ENCODE measurements around the gene TRIM47. TPM values are rescaled to one million over a fixed set of nuclear protein-coding genes. Genes with fewer than 3 reads are reported as not detected.
A peak's percentile ranks its signal among the peaks of the same experiment; 100 is the strongest.

Gene TRIM47
- total and polyA plus RNA-seq, 2 of the 13 experiments (the other 11 are each of a cell fraction or from before 2014, with no cell fraction given) = 33.5 to 82.0 TPM

DNA sequence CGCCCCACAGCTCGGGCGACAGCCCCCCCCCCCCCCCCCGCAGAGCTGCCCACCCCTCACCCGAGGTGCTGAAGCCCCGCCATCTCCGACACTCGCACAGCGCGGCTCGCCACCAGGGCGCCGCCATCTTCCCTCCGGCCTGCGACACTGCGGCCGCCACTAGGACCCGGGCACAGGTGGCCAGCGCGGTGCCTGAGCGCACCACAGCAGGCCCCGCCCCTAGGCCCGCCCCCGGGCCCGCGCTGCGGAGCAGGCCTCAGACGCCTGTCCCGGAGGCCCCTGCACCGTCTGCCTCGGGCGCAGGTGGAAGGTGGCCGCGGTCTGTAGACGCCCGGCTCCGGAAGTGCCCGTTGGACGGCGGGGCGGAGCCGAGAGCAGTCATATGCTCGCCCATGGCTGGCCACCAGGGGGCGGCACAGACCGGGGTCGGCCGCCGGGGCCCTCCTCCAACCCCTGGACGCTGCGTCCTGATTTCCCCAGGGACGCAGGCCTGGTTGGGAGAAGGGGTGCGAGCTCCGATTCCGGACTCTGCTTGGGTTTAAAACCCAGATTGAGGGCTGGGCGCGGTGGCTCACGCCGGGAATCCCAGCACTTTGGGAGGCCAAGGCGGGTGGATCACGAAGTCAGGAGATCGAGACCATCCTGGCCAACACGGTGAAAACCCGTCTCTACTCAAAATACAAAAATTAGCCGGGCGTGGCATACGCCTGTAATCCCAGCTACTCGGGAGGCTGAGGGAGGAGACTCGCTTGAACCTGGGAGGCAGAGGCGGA is 26.6 kb upstream of the TRIM47 start, which contains the start of gene MRPL38 (continued):
- TF ChIP-seq, protein P1, sequence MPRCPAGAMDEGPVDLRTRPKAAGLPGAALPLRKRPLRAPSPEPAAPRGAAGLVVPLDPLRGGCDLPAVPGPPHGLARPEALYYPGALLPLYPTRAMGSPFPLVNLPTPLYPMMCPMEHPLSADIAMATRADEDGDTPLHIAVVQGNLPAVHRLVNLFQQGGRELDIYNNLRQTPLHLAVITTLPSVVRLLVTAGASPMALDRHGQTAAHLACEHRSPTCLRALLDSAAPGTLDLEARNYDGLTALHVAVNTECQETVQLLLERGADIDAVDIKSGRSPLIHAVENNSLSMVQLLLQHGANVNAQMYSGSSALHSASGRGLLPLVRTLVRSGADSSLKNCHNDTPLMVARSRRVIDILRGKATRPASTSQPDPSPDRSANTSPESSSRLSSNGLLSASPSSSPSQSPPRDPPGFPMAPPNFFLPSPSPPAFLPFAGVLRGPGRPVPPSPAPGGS (CRISPR knock-in tag; IDR thresholded peaks at IDR 0.05) = peak; percentile 99
- TF ChIP-seq ZNF143 (CRISPR knock-in tag; IDR thresholded peaks at IDR 0.05) = peak; percentile 77; the same call in 1 of the 2 replicates
- peak; percentile 97 for TF ChIP-seq ZNF792 (CRISPR knock-in tag; IDR thresholded peaks at IDR 0.05)
- peak; percentile 71 for TF ChIP-seq FOSL2 (CRISPR knock-in tag; IDR thresholded peaks at IDR 0.05)
- 0 out of 2 replicates have a peak, but pooled peaks have one; percentile 0 for TF ChIP-seq SRF (IDR thresholded peaks at IDR 0.05; ENCODE audit: low read depth, low read length)
- 0 out of 2 replicates have a peak, but pooled peaks have one; percentile 70 for TF ChIP-seq CC2D1A (CRISPR knock-in tag; IDR thresholded peaks at IDR 0.05)
- TF ChIP-seq, protein P2, sequence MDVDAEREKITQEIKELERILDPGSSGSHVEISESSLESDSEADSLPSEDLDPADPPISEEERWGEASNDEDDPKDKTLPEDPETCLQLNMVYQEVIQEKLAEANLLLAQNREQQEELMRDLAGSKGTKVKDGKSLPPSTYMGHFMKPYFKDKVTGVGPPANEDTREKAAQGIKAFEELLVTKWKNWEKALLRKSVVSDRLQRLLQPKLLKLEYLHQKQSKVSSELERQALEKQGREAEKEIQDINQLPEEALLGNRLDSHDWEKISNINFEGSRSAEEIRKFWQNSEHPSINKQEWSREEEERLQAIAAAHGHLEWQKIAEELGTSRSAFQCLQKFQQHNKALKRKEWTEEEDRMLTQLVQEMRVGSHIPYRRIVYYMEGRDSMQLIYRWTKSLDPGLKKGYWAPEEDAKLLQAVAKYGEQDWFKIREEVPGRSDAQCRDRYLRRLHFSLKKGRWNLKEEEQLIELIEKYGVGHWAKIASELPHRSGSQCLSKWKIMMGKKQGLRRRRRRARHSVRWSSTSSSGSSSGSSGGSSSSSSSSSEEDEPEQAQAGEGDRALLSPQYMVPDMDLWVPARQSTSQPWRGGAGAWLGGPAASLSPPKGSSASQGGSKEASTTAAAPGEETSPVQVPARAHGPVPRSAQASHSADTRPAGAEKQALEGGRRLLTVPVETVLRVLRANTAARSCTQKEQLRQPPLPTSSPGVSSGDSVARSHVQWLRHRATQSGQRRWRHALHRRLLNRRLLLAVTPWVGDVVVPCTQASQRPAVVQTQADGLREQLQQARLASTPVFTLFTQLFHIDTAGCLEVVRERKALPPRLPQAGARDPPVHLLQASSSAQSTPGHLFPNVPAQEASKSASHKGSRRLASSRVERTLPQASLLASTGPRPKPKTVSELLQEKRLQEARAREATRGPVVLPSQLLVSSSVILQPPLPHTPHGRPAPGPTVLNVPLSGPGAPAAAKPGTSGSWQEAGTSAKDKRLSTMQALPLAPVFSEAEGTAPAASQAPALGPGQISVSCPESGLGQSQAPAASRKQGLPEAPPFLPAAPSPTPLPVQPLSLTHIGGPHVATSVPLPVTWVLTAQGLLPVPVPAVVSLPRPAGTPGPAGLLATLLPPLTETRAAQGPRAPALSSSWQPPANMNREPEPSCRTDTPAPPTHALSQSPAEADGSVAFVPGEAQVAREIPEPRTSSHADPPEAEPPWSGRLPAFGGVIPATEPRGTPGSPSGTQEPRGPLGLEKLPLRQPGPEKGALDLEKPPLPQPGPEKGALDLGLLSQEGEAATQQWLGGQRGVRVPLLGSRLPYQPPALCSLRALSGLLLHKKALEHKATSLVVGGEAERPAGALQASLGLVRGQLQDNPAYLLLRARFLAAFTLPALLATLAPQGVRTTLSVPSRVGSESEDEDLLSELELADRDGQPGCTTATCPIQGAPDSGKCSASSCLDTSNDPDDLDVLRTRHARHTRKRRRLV (CRISPR knock-in tag; IDR thresholded peaks at IDR 0.05) = peak; percentile 64; the same call in 1 of the 2 replicates
- TF ChIP-seq, protein P3, sequence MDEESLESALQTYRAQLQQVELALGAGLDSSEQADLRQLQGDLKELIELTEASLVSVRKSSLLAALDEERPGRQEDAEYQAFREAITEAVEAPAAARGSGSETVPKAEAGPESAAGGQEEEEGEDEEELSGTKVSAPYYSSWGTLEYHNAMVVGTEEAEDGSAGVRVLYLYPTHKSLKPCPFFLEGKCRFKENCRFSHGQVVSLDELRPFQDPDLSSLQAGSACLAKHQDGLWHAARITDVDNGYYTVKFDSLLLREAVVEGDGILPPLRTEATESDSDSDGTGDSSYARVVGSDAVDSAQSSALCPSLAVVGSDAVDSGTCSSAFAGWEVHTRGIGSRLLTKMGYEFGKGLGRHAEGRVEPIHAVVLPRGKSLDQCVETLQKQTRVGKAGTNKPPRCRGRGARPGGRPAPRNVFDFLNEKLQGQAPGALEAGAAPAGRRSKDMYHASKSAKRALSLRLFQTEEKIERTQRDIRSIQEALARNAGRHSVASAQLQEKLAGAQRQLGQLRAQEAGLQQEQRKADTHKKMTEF (CRISPR knock-in tag; IDR thresholded peaks at IDR 0.05) = peak; percentile 100
- TF ChIP-seq, protein P4, sequence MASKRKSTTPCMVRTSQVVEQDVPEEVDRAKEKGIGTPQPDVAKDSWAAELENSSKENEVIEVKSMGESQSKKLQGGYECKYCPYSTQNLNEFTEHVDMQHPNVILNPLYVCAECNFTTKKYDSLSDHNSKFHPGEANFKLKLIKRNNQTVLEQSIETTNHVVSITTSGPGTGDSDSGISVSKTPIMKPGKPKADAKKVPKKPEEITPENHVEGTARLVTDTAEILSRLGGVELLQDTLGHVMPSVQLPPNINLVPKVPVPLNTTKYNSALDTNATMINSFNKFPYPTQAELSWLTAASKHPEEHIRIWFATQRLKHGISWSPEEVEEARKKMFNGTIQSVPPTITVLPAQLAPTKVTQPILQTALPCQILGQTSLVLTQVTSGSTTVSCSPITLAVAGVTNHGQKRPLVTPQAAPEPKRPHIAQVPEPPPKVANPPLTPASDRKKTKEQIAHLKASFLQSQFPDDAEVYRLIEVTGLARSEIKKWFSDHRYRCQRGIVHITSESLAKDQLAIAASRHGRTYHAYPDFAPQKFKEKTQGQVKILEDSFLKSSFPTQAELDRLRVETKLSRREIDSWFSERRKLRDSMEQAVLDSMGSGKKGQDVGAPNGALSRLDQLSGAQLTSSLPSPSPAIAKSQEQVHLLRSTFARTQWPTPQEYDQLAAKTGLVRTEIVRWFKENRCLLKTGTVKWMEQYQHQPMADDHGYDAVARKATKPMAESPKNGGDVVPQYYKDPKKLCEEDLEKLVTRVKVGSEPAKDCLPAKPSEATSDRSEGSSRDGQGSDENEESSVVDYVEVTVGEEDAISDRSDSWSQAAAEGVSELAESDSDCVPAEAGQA (IDR thresholded peaks at IDR 0.05; ENCODE audit: low read depth) = peak; percentile 32; the same call in 1 of the 2 replicates
- TF ChIP-seq, protein P4 (CRISPR knock-in tag; IDR thresholded peaks at IDR 0.05; ENCODE audit: borderline replicate concordance) = no peak; the same call in 1 of the 2 replicates
- no peak for TF ChIP-seq GPBP1L1 (CRISPR knock-in tag; IDR thresholded peaks at IDR 0.05)

Data from HepG2 (cell line).